Mammary epithelial cell (primary cell): ENCODE data around the gene DIS3L2.

ENCODE experiments used
- EZH2 ChIP-seq: IDR thresholded peaks from 2 replicates; pipeline ENCODE4 v1.6.1; 2012; ENCODE audit warnings: low read length, inconsistent platforms, borderline replicate concordance
- TF ChIP-seq, protein P1 (sequence below), 2 donors: IDR thresholded peaks in 1 of 2; conservative IDR thresholded peaks in 1 of 2; 2 replicates each; pipeline ENCODE4 v1.5.1; 2011 to 2012; ENCODE audit warnings: inconsistent platforms in 2 of 2, low read length in 2 of 2, mild to moderate bottlenecking in 2 of 2, control low read depth in 1 of 2, low read depth in 1 of 2; ENCODE audit not compliant: insufficient read depth in 1 of 2; ENCODE audit errors: extremely low read depth in 1 of 2

DNA sequence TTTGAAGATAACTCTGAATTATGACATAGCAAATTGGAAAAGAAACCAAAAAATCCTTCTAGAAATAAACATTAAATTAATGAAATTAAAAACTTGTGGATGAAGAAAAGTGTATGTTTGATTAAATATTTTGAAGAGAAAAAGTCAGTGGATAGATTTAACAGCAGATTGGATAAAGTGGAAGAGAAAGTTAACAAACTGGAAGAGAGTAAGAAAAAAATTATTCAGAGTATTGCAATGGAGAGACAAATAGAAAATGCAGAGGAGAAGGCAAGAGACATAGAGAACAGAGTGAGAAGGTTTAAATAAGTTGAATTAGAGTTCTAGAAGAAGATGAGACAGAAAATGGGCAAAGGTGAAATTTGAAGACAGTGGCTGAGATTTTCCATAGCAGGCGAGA is 162.8 kb downstream of the DIS3L2 start:
- TF ChIP-seq EZH2, result no peak
- TF ChIP-seq, protein P1, sequence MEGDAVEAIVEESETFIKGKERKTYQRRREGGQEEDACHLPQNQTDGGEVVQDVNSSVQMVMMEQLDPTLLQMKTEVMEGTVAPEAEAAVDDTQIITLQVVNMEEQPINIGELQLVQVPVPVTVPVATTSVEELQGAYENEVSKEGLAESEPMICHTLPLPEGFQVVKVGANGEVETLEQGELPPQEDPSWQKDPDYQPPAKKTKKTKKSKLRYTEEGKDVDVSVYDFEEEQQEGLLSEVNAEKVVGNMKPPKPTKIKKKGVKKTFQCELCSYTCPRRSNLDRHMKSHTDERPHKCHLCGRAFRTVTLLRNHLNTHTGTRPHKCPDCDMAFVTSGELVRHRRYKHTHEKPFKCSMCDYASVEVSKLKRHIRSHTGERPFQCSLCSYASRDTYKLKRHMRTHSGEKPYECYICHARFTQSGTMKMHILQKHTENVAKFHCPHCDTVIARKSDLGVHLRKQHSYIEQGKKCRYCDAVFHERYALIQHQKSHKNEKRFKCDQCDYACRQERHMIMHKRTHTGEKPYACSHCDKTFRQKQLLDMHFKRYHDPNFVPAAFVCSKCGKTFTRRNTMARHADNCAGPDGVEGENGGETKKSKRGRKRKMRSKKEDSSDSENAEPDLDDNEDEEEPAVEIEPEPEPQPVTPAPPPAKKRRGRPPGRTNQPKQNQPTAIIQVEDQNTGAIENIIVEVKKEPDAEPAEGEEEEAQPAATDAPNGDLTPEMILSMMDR (conservative IDR thresholded peaks at IDR 0.05 in 1 of 2, IDR thresholded peaks at IDR 0.05 in 1 of 2; ENCODE audit: extremely low read depth in 1 of 2, insufficient read depth in 1 of 2, low read depth in 1 of 2, low read length in 2 of 2), result no peak
